ENCODE measurements around the gene HOXC6.

The HOXC6 gene

DNA sequence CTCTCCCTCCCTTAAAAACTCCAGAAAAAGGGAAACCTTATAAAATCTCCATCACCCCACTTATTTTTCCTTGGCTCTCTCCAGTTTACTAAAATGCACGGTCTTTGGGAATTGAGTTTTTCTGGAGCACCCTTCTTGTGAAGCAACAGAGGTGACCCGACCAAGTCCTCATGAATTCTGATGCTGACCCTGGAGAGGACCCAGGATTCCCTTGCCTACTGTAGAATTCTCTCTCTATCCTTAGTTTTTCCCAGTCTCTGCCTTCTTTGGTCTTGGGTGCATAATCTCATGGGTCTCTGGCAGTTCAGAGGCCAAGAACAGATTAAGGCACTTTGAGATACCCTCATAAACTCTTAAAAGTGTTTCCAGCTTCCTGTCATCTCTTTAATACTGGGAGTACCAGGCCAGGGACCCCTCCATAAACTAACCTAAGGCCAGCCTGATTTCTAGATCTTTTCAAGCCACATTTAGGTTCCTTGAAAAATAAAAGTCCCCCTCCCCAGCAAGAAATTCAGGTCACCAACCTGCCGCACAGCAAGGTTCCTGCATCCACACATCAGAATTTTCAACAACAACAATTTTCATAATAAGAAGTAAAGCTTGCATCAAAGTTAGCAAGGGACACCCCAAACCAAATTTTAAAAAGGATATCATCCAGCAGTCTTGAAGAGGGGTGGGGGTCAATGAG, 20.3 kb downstream of the HOXC6 start:
- Histone ChIP-seq H3K9ac (ENCODE audit: low read length in 2 of 2) (no peak overlapping the region), H3K4me1 (ENCODE audit: control insufficient read depth, insufficient read depth, low read length) (peaks cover 18% of the 10 kb centered on the region), H3K36me3 (ENCODE audit: control insufficient read depth in 2 of 2, insufficient read depth in 2 of 2, low read length in 2 of 2) (no peaks in the 10 kb centered on the region), H3K27ac (ENCODE audit: low read length) (no peak overlapping the region), H3K9me3 (ENCODE audit: control insufficient read depth in 2 of 2, low read length in 2 of 2) (no peaks in the 10 kb centered on the region), H3K4me3 (ENCODE audit: low read length in 2 of 2) (no peak overlapping the region), H3K27me3 (ENCODE audit: control insufficient read depth in 1 of 2, insufficient read depth in 2 of 2, low read length in 2 of 2) (peaks cover 57 to 77% of the 10 kb centered on the region in 2 donors)

DNA sequence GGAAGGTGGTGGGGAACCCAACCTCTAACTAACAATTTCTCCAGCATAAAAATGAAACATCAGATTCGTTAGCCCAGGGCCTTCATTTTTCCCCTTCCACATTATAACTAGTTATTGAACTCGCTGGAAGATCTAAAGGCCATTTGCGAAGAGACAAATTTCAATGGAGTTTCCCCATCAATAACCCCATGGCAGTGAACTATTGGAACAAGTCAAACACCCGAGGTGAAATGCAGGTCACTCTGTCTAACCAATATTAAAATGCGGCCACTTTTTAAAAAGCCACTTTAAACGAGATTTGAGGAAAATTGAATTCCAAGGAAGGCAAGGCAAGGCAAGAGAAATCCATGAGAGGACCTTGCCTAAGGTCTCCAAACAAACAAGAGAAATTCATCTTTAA, 20.9 kb downstream of the HOXC6 start:
- Histone ChIP-seq H3K4me3 (ENCODE audit: low read length in 2 of 2) (no peak overlapping the region), H3K9me3 (ENCODE audit: control insufficient read depth in 2 of 2, low read length in 2 of 2) (no peaks in the 10 kb centered on the region)

DNA sequence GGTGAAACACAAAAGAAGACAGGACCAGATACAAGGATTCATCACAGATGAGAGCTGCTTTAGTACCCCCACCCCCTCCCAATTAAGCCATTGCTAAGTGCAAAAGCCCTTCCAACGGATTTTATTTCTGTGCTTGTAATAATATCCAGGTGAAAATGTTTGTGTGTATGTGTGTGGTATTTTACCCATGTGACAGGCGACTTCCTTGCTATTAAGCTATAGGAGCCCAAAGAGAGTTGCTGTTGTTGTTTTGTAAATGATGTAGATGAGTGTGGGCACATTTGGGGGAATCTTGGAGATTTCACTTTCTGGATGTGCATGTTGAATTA, 22.2 kb downstream of the HOXC6 start:
- no peak overlapping the region for H3K9ac ChIP-seq (ENCODE audit: low read length in 2 of 2)
- H3K36me3 ChIP-seq (ENCODE audit: control insufficient read depth in 2 of 2, insufficient read depth in 2 of 2, low read length in 2 of 2) = no peaks in the 10 kb centered on the region
- H3K9me3 ChIP-seq (ENCODE audit: control insufficient read depth in 2 of 2, low read length in 2 of 2) = no peaks in the 10 kb centered on the region
- H3K4me1 ChIP-seq (ENCODE audit: control insufficient read depth, insufficient read depth, low read length) = peaks cover 18% of the 10 kb centered on the region
- no peak overlapping the region for H3K4me3 ChIP-seq (ENCODE audit: low read length in 2 of 2)
- H3K27me3 ChIP-seq (ENCODE audit: control insufficient read depth in 1 of 2, insufficient read depth in 2 of 2, low read length in 2 of 2) = peaks cover 56 to 76% of the 10 kb centered on the region in 2 donors
- no peak overlapping the region for H3K27ac ChIP-seq (ENCODE audit: low read length)

More for the DNA sequence above, 20.9 kb downstream of the HOXC6 start:
- H3K9ac ChIP-seq (ENCODE audit: low read length in 2 of 2) = no peak overlapping the region
- H3K36me3 ChIP-seq (ENCODE audit: control insufficient read depth in 2 of 2, insufficient read depth in 2 of 2, low read length in 2 of 2) = no peaks in the 10 kb centered on the region
- peaks cover 55 to 76% of the 10 kb centered on the region in 2 donors for H3K27me3 ChIP-seq (ENCODE audit: control insufficient read depth in 1 of 2, insufficient read depth in 2 of 2, low read length in 2 of 2)
- peaks cover 18% of the 10 kb centered on the region for H3K4me1 ChIP-seq (ENCODE audit: control insufficient read depth, insufficient read depth, low read length)
- H3K27ac ChIP-seq (ENCODE audit: low read length) = no peak overlapping the region

DNA sequence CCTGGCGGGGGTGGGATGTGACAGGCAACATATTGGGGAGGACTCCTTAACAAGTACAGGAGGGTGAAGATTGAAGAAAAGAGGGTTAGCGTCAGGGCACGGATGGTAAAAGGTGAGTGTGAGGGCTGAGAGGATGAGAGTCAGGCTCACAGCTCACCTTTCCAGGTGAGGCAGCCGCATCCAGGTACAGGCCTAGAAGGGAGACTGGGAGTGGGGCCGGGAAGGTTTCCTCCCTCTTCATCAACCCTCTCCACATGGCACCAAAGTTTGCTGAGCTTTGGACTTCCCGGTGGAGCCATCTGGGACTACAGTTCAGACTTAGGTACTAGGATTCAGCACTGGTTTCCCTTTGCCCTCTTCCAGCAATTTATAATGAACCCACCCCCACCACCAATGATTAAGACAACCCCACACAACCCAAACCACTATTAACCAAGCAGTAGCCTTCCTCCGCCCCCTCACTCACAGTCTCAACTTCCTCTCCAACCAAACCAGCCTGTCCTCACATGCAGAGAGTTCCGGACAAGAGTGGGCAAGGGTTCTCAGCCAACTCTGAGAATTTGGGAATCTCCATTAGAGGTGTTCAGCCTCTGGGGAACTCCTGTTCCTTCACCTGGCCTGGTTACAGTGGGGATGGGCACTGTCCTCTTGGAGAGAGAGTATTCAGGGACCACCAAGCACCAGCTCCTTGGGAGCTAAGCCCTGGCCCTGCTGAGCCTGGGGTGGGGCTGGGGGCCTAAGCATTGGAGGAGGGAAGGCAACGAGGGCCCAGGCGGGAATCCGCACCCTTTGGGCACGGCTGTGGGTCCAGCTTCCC, 23.0 kb downstream of the HOXC6 start:
- Histone ChIP-seq H3K27ac (ENCODE audit: low read length) (no peak overlapping the region), H3K27me3 (ENCODE audit: control insufficient read depth in 1 of 2, insufficient read depth in 2 of 2, low read length in 2 of 2) (peaks cover 49 to 68% of the 10 kb centered on the region in 2 donors), H3K9ac (ENCODE audit: low read length in 2 of 2) (no peak overlapping the region), H3K4me3 (ENCODE audit: low read length in 2 of 2) (no peak overlapping the region), H3K9me3 (ENCODE audit: control insufficient read depth in 2 of 2, low read length in 2 of 2) (no peaks in the 10 kb centered on the region), H3K4me1 (ENCODE audit: control insufficient read depth, insufficient read depth, low read length) (peaks cover 18% of the 10 kb centered on the region), H3K36me3 (ENCODE audit: control insufficient read depth in 2 of 2, insufficient read depth in 2 of 2, low read length in 2 of 2) (no peaks in the 10 kb centered on the region)

DNA sequence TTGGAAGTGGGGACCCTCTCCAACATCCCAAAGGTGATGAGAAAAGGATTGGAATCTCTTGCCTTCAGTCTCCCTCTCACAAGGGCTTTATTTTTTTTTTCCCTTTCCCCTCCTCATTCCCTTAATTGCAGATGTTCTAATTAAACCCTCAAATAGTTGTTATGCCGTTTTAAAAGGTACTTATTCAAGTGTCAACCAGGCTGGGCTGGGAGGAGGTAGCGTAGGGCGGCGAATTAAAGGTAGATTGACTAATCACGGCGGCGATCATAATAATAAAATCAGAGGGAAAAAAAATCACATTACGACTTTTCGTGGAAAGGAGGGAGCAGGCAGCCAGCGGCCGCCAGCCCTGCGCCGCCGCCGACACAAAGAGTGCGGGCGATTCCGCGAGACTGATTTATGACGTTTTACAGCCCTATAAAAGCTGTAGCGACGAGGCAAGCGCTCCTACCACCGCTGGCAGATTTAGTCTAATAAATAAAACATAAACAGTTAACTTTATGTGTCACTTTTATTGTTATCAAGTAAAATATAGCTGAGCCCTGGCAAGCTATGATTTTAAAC, 23.7 kb downstream of the HOXC6 start:
- peaks cover 14% of the 10 kb centered on the region for H3K4me1 ChIP-seq (ENCODE audit: control insufficient read depth, insufficient read depth, low read length)
- peak overlapping the region; percentile 18 for H3K27ac ChIP-seq (ENCODE audit: low read length)
- no peaks in the 10 kb centered on the region for H3K9me3 ChIP-seq (ENCODE audit: control insufficient read depth in 2 of 2, low read length in 2 of 2)
- no peak overlapping the region for H3K4me3 ChIP-seq (ENCODE audit: low read length in 2 of 2)
- no peak overlapping the region for H3K9ac ChIP-seq (ENCODE audit: low read length in 2 of 2)
- H3K36me3 ChIP-seq (ENCODE audit: control insufficient read depth in 2 of 2, insufficient read depth in 2 of 2, low read length in 2 of 2) = no peaks in the 10 kb centered on the region
- H3K27me3 ChIP-seq (ENCODE audit: control insufficient read depth in 1 of 2, insufficient read depth in 2 of 2, low read length in 2 of 2) = peaks cover 43 to 63% of the 10 kb centered on the region in 2 donors

DNA sequence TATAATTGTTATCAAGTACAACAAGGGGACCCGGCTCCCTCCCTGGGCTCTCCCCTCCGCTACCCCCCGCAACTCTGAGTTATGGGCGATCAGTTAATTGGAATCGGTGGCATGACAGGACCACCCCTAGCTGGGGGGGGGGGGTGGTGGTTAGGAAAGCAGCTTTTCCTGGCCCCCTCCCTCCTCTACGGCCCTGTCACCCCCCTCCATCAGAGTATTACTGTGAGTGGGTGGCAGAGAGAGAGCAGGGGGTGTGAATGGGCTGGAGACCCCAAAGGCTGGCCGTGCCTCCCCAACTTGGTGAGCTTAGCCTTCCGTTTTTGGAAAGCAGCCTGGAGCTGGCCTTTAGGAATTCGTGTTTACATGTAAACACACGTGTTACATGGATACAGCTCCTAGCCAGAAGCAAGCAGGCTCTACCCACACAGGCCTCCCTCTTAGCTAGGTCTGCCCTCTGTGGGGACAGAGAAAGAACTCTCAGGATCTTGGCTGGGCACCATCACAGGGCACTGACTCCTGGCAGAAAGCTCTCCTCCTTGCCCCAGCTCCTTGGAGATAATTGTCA, 24.3 kb downstream of the HOXC6 start:
- H3K4me3 ChIP-seq (ENCODE audit: low read length in 2 of 2) = peak overlapping the region in 1 of 2 donors; percentile 82
- peaks cover 12% of the 10 kb centered on the region for H3K4me1 ChIP-seq (ENCODE audit: control insufficient read depth, insufficient read depth, low read length)
- peak overlapping the region; percentile 18 for H3K27ac ChIP-seq (ENCODE audit: low read length)
- no peak overlapping the region for H3K9ac ChIP-seq (ENCODE audit: low read length in 2 of 2)
- H3K36me3 ChIP-seq (ENCODE audit: control insufficient read depth in 2 of 2, insufficient read depth in 2 of 2, low read length in 2 of 2) = no peaks in the 10 kb centered on the region
- H3K27me3 ChIP-seq (ENCODE audit: control insufficient read depth in 1 of 2, insufficient read depth in 2 of 2, low read length in 2 of 2) = peaks cover 40 to 57% of the 10 kb centered on the region in 2 donors
- H3K9me3 ChIP-seq (ENCODE audit: control insufficient read depth in 2 of 2, low read length in 2 of 2) = no peaks in the 10 kb centered on the region

DNA sequence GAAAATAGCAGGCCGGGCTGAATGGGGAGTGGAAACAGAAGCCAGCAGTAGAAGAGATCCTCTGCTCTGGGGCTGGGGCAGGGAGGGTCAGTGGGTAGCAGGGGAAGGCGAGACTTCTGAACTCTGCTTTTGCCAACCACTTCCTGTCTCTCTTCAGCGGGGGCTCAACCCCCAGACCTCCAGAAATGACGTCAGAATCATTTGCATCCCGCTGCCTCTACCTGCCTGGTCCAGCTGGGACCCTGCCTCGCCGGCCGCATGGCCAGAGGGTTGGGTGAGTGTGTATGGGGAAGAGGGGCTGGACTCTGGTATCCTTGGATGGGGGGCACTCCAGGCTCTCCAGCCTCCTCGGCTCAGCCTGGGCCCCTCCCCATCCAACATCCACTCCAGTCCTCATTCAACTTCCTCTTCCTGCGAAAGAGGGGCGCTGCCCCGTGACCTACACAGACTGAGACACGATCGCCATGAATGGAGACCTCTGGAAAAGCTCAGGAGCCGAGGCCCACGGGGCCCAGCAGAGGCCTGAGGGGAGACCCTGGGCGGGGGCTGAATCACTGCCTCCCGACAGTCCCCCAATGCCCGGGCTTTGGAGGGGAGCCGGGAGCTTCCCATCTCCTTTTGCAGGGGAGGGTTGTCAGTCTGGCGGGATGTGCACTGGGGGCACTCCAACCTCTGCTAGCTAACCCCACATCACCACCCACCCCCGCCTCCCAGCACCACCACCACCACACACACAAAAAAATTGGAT, 24.9 kb downstream of the HOXC6 start:
- no peaks in the 10 kb centered on the region for H3K9me3 ChIP-seq (ENCODE audit: control insufficient read depth in 2 of 2, low read length in 2 of 2)
- H3K27ac ChIP-seq (ENCODE audit: low read length) = peak overlapping the region; percentile 6
- H3K36me3 ChIP-seq (ENCODE audit: control insufficient read depth in 2 of 2, insufficient read depth in 2 of 2, low read length in 2 of 2) = no peaks in the 10 kb centered on the region
- peak overlapping the region; percentile 74 to 82 for H3K4me3 ChIP-seq (ENCODE audit: low read length in 2 of 2)
- H3K9ac ChIP-seq (ENCODE audit: low read length in 2 of 2) = peak overlapping the region; percentile 25 to 51
- peaks cover 34 to 53% of the 10 kb centered on the region in 2 donors for H3K27me3 ChIP-seq (ENCODE audit: control insufficient read depth in 1 of 2, insufficient read depth in 2 of 2, low read length in 2 of 2)
- H3K4me1 ChIP-seq (ENCODE audit: control insufficient read depth, insufficient read depth, low read length) = peaks cover 10% of the 10 kb centered on the region

DNA sequence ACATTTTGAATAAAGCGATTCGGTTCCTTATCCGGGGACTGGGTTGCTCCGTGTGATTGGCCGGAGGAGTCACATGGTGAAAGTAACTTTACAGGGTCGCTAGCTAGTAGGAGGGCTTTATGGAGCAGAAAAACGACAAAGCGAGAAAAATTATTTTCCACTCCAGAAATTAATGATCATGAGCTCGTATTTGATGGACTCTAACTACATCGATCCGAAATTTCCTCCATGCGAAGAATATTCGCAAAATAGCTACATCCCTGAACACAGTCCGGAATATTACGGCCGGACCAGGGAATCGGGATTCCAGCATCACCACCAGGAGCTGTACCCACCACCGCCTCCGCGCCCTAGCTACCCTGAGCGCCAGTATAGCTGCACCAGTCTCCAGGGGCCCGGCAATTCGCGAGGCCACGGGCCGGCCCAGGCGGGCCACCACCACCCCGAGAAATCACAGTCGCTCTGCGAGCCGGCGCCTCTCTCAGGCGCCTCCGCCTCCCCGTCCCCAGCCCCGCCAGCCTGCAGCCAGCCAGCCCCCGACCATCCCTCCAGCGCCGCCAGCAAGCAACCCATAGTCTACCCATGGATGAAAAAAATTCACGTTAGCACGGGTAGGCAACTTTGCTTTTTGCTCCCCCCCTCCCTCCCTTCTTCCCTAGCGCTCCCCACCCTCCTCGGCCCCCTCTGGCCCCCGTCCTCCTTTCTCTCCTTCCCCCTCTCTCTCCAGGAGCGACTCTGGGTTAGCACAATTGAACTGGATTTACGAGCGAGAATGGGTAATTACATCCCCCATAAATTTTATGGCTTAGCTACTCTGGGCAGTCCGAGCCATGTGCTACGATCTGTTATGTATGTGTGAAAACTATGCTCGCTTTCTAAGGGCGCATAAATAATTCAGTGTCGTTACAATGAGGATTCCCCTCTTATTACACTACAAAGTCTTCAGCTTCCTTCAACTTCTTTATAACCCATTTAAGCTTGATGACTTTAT, 25.8 kb downstream of the HOXC6 start, which contains the start of gene HOXC4:
HOXC4 (plus strand) TSS at position 85 of the 991 bp plus-strand sequence; CDS start at position 173, 88 bp downstream.
- Histone ChIP-seq H3K9ac (ENCODE audit: low read length in 2 of 2) (peak within 1 kb of the TSS; percentile 25 to 55), H3K27me3 (ENCODE audit: control insufficient read depth in 1 of 2, insufficient read depth in 2 of 2, low read length in 2 of 2) (peaks cover 30 to 45% of the 10 kb centered on the region in 2 donors), H3K27ac (ENCODE audit: low read length) (peak within 1 kb of the TSS; percentile 18), H3K36me3 (ENCODE audit: control insufficient read depth in 2 of 2, insufficient read depth in 2 of 2, low read length in 2 of 2) (no peaks in the 10 kb centered on the region), H3K4me3 (ENCODE audit: low read length in 2 of 2) (peak within 1 kb of the TSS; percentile 74 to 82), H3K4me1 (ENCODE audit: control insufficient read depth, insufficient read depth, low read length) (peaks cover 10% of the 10 kb centered on the region), H3K9me3 (ENCODE audit: control insufficient read depth in 2 of 2, low read length in 2 of 2) (no peaks in the 10 kb centered on the region)

DNA sequence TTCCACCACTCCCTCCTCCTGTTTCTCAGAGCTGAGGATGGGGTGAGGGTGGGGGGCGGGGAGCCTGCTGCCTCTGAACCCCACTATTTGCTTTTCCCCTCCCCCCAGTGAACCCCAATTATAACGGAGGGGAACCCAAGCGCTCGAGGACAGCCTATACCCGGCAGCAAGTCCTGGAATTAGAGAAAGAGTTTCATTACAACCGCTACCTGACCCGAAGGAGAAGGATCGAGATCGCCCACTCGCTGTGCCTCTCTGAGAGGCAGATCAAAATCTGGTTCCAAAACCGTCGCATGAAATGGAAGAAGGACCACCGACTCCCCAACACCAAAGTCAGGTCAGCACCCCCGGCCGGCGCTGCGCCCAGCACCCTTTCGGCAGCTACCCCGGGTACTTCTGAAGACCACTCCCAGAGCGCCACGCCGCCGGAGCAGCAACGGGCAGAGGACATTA, 26.5 kb downstream of the HOXC6 start:
- H3K36me3 ChIP-seq (ENCODE audit: control insufficient read depth in 2 of 2, insufficient read depth in 2 of 2, low read length in 2 of 2) = no peaks in the 10 kb centered on the region
- H3K9ac ChIP-seq (ENCODE audit: low read length in 2 of 2) = peak overlapping the region in 1 of 2 donors; percentile 29
- peaks cover 10% of the 10 kb centered on the region for H3K4me1 ChIP-seq (ENCODE audit: control insufficient read depth, insufficient read depth, low read length)
- H3K27ac ChIP-seq (ENCODE audit: low read length) = no peak overlapping the region
- peak overlapping the region; percentile 52 to 82 for H3K4me3 ChIP-seq (ENCODE audit: low read length in 2 of 2)
- peaks cover 29 to 39% of the 10 kb centered on the region in 2 donors for H3K27me3 ChIP-seq (ENCODE audit: control insufficient read depth in 1 of 2, insufficient read depth in 2 of 2, low read length in 2 of 2)
- H3K9me3 ChIP-seq (ENCODE audit: control insufficient read depth in 2 of 2, low read length in 2 of 2) = no peaks in the 10 kb centered on the region

Data from stomach smooth muscle (tissue), 2 donors.